ENCODE results near the gene PGPEP1.

PGPEP1 gene

DNA sequence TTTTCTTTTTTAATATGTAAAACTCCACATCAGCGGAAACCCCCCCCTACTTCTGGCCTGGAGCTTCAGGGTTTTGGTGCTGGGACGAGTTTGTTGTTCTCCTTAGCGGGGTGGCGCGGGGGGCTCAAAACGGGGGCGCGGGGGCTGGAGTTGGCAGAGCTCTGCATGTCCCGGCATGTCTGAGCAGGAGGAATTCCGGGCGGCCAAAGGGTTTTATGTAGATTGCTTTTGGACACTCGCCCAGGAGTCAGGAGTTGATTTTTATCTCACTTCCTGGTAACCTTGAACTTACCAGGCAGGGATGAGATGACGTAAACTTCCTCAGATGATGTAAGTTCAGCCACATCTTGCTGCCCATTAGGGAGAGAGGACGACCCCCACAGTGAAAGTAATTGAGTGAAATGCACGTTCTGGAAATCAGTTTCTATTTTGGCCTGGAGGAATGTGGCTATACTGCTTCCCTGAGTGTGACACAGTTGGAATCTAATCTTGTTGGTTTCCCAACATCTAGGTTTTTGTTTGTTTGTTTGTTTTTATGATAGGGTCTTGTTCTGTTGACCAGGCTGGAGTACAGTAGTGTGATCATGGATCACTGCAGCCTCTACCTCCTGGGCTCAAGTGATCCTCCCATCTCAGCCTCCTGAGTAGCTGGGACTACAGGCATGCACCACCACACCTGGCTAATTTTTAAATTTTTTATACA, 24.6 kb downstream of the PGPEP1 start:
- no peaks in the 10 kb centered on the region for H3K9me3 ChIP-seq (ENCODE audit: low read length)
- H3K27ac ChIP-seq (ENCODE audit: low read depth, low read length, poor library complexity, severe bottlenecking) = no peak overlapping the region
- H3K4me1 ChIP-seq (ENCODE audit: insufficient read depth, low read length, severe bottlenecking) = peaks cover 7% of the 10 kb centered on the region
- no peaks in the 10 kb centered on the region for H3K27me3 ChIP-seq (ENCODE audit: insufficient read depth, low read length)
- no peaks in the 10 kb centered on the region for H3K9me2 ChIP-seq (ENCODE audit: low read depth, low read length)
- no peaks in the 10 kb centered on the region for H3F3A ChIP-seq (ENCODE audit: insufficient read depth, low read length)
- no peaks in the 10 kb centered on the region for H3K79me2 ChIP-seq (ENCODE audit: insufficient read depth, low read length)
- H3K4me2 ChIP-seq (ENCODE audit: low read length) = no peak overlapping the region
- TF ChIP-seq, protein P1, sequence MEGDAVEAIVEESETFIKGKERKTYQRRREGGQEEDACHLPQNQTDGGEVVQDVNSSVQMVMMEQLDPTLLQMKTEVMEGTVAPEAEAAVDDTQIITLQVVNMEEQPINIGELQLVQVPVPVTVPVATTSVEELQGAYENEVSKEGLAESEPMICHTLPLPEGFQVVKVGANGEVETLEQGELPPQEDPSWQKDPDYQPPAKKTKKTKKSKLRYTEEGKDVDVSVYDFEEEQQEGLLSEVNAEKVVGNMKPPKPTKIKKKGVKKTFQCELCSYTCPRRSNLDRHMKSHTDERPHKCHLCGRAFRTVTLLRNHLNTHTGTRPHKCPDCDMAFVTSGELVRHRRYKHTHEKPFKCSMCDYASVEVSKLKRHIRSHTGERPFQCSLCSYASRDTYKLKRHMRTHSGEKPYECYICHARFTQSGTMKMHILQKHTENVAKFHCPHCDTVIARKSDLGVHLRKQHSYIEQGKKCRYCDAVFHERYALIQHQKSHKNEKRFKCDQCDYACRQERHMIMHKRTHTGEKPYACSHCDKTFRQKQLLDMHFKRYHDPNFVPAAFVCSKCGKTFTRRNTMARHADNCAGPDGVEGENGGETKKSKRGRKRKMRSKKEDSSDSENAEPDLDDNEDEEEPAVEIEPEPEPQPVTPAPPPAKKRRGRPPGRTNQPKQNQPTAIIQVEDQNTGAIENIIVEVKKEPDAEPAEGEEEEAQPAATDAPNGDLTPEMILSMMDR (IDR thresholded peaks at IDR 0.05; ENCODE audit: low read length) = no peak
- no peak for TF ChIP-seq EZH2 (IDR thresholded peaks at IDR 0.05; ENCODE audit: borderline replicate concordance, low read length)
- H3K4me3 ChIP-seq (ENCODE audit: low read depth, low read length, poor library complexity, severe bottlenecking) = no peak overlapping the region
- no peak overlapping the region for H3K9ac ChIP-seq (ENCODE audit: low read length)
- no peaks in the 10 kb centered on the region for H4K20me1 ChIP-seq (ENCODE audit: insufficient read depth, low read length)
- H2AFZ ChIP-seq (ENCODE audit: low read length) = no peak overlapping the region
- H3K36me3 ChIP-seq (ENCODE audit: insufficient read depth, low read length) = 0 out of 2 replicates have a peak, but pooled peaks cover 3% of the 10 kb centered on the region

- H3K79me2 ChIP-seq (ENCODE audit: insufficient read depth, low read length) = no peaks in the 10 kb centered on the region
- H3K9ac ChIP-seq (ENCODE audit: low read length) = no peak overlapping the region
- no peaks in the 10 kb centered on the region for H3K9me2 ChIP-seq (ENCODE audit: low read depth, low read length)
- H3K9me3 ChIP-seq (ENCODE audit: low read length) = no peaks in the 10 kb centered on the region
- H3F3A ChIP-seq (ENCODE audit: insufficient read depth, low read length) = no peaks in the 10 kb centered on the region
- H3K4me2 ChIP-seq (ENCODE audit: low read length) = no peak overlapping the region
- no peak overlapping the region for H3K27ac ChIP-seq (ENCODE audit: low read depth, low read length, poor library complexity, severe bottlenecking)
- peaks cover 7% of the 10 kb centered on the region for H3K4me1 ChIP-seq (ENCODE audit: insufficient read depth, low read length, severe bottlenecking)
- TF ChIP-seq, protein P1 (IDR thresholded peaks at IDR 0.05; ENCODE audit: low read length) = no peak
- no peak for TF ChIP-seq EZH2 (IDR thresholded peaks at IDR 0.05; ENCODE audit: borderline replicate concordance, low read length)
- H3K27me3 ChIP-seq (ENCODE audit: insufficient read depth, low read length) = no peaks in the 10 kb centered on the region
- H2AFZ ChIP-seq (ENCODE audit: low read length) = no peak overlapping the region
- H4K20me1 ChIP-seq (ENCODE audit: insufficient read depth, low read length) = no peaks in the 10 kb centered on the region
- H3K36me3 ChIP-seq (ENCODE audit: insufficient read depth, low read length) = 0 out of 2 replicates have a peak, but pooled peaks cover 3% of the 10 kb centered on the region
- H3K4me3 ChIP-seq (ENCODE audit: low read depth, low read length, poor library complexity, severe bottlenecking) = no peak overlapping the region
These were observed 25.6 kb downstream of the PGPEP1 start for GRCh38 chr19:18366021-18366435.

DNA sequence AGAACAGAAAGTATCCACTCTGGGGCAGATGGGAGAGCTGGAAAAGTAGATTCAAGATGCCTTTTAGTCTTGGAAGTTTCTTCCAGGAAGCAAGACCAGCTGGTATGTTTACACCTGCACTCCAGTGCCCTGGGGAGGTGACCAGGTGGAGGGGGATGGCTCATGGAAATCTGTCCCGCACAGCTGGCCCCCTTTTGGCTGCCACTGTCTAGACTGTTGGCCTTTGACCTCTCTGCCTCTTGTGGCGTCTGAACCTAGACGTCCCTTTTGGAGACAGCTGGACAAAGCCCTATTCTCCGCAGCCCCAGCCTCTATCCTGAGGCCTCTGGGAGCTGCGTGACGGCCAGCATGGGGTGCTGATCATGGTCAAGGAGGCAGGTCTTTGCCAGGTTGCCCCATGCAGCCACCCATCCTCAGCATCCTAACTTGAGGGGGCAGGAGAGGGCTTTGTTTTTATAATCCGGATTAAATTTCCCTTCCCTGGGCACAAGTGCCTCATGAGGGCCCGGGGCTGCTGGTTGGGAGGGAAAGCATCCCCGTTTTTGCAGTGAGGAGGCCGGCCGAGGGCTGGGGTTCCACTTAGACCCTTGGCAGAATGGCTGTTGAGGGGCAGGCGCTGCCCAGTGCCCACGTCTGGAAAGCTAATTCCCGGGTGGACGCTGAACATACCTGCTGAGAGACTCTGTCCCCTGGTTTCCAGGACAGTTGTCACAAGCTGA, 28.3 kb downstream of the PGPEP1 start:
- Histone ChIP-seq H3K4me1 (ENCODE audit: insufficient read depth, low read length, severe bottlenecking) (peaks cover 7% of the 10 kb centered on the region), H3K4me2 (ENCODE audit: low read length) (no peak overlapping the region), H4K20me1 (ENCODE audit: insufficient read depth, low read length) (no peaks in the 10 kb centered on the region), H3K36me3 (ENCODE audit: insufficient read depth, low read length) (no peaks in the 10 kb centered on the region), H2AFZ (ENCODE audit: low read length) (no peak overlapping the region), H3K9me3 (ENCODE audit: low read length) (no peaks in the 10 kb centered on the region), H3K27me3 (ENCODE audit: insufficient read depth, low read length) (no peaks in the 10 kb centered on the region), H3K27ac (ENCODE audit: low read depth, low read length, poor library complexity, severe bottlenecking) (no peak overlapping the region), H3F3A (ENCODE audit: insufficient read depth, low read length) (no peaks in the 10 kb centered on the region), H3K79me2 (ENCODE audit: insufficient read depth, low read length) (no peaks in the 10 kb centered on the region), H3K9ac (ENCODE audit: low read length) (no peak overlapping the region), H3K4me3 (ENCODE audit: low read depth, low read length, poor library complexity, severe bottlenecking) (no peak overlapping the region), H3K9me2 (ENCODE audit: low read depth, low read length) (no peaks in the 10 kb centered on the region)
- TF ChIP-seq, protein P1 (IDR thresholded peaks at IDR 0.05; ENCODE audit: low read length) = no peak
- no peak for TF ChIP-seq EZH2 (IDR thresholded peaks at IDR 0.05; ENCODE audit: borderline replicate concordance, low read length)

Measured in OCI-LY1 (cell line).